Neural cell (in vitro differentiated cells): ENCODE data around the gene CDH4.

Experiments used
- CTCF ChIP-seq: fragments of 450-650 bp; IDR thresholded peaks from 2 replicates; pipeline ENCODE4 v1.5.1; 2014; ENCODE audit warnings: antibody characterized with exemption, mild to moderate bottlenecking, moderate library complexity; ENCODE audit not compliant: poor library complexity, severe bottlenecking
- EP300 ChIP-seq: fragments of 450-650 bp; conservative IDR thresholded peaks from 2 replicates; pipeline ENCODE4 v1.6.1; 2014; ENCODE audit warnings: antibody characterized with exemption, mild to moderate bottlenecking, moderate library complexity; ENCODE audit not compliant: poor library complexity, severe bottlenecking
- EZH2 ChIP-seq: fragments of 200-600, 300-800 bp; shearing (Covaris generic), sonication (generic); IDR thresholded peaks from 2 replicates; pipeline ENCODE4 v1.6.1; 2014; ENCODE audit warnings: antibody characterized with exemption, low read length, borderline replicate concordance, mild to moderate bottlenecking; ENCODE audit not compliant: insufficient read depth, poor library complexity, severe bottlenecking
- REST ChIP-seq: IDR thresholded peaks from 2 replicates; pipeline ENCODE4 v1.6.1; 2012; ENCODE audit warnings: borderline replicate concordance

GRCh38 chr20:61888101-61888865, 636.2 kb downstream of the CDH4 start:
- TF ChIP-seq CTCF (no peak), EZH2 (no peak), REST (no peak), EP300 (no peak)
